ENCODE data around the gene CFAP119. TPM values are rescaled to one million over a fixed set of nuclear protein-coding genes. Genes with fewer than 3 reads are reported as not detected.

CFAP119 gene
- total RNA-seq, 2 donors from 2014 or later: 8.6 to 12.7 TPM

- Histone ChIP-seq H3K9me3 (no peaks in the 10 kb centered on the region), H3K27ac (no peak overlapping the region), H3K27me3 (no peaks in the 10 kb centered on the region), H3K4me3 (no peak overlapping the region), H3K4me1 (no peaks in the 10 kb centered on the region), H3K9ac (ENCODE audit: low read depth in 2 of 2, low read length in 2 of 2) (no peak overlapping the region), H3K36me3 (peaks cover 3% of the 10 kb centered on the region)
- TF ChIP-seq, protein P1, sequence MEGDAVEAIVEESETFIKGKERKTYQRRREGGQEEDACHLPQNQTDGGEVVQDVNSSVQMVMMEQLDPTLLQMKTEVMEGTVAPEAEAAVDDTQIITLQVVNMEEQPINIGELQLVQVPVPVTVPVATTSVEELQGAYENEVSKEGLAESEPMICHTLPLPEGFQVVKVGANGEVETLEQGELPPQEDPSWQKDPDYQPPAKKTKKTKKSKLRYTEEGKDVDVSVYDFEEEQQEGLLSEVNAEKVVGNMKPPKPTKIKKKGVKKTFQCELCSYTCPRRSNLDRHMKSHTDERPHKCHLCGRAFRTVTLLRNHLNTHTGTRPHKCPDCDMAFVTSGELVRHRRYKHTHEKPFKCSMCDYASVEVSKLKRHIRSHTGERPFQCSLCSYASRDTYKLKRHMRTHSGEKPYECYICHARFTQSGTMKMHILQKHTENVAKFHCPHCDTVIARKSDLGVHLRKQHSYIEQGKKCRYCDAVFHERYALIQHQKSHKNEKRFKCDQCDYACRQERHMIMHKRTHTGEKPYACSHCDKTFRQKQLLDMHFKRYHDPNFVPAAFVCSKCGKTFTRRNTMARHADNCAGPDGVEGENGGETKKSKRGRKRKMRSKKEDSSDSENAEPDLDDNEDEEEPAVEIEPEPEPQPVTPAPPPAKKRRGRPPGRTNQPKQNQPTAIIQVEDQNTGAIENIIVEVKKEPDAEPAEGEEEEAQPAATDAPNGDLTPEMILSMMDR (IDR thresholded peaks at IDR 0.05): no peak
- no peak for DNase-seq
- intact Hi-C loops (cut with DNase I): no loop called here
Observed at GRCh38 chr16:30778549-30779244, 16.8 kb upstream of the CFAP119 start.

DNA sequence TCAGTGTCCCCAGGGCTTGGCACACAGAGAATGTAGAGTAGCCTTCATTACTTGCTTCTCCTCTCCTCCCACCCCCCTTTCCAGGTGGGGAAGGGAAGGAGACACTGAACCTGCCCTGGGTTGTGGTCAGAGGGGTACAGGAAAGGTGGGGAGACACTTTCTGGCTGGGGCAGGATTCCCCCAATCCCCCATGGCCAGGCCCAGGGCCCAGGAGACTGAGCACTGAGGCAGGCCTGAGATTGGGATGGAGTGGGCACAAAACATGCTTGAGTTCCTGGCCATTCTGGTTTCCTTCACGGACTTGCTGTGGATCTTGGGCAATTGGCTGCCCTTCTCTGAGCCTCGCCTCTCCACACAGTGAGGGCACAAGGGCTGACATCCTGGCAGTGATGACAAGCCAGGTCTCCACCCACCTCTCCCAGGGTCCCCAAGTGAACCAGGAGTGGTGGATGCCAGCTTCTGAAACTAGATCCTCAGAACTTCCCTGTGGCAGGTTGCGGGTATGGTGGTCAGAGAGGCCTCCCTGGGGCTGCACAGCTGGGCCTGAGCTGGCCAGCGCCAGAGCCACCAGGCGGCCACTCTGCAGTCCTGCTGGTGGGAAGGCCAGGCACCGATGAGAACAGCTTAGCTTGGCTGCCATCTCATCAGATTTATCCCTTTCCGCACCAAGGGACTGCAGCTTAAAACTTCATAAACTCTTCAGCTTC is 15.9 kb upstream of the CFAP119 start:
- TF ChIP-seq, protein P1 (IDR thresholded peaks at IDR 0.05): no peak
- no peak overlapping the region for H3K4me3 ChIP-seq
- intact Hi-C loops (cut with DNase I): no loop called here
- no peak overlapping the region for H3K27ac ChIP-seq
- H3K9ac ChIP-seq (ENCODE audit: low read depth in 2 of 2, low read length in 2 of 2): no peak overlapping the region
- no peaks in the 10 kb centered on the region for H3K4me1 ChIP-seq
- DNase-seq: no peak
- peaks cover 3% of the 10 kb centered on the region for H3K36me3 ChIP-seq
- H3K27me3 ChIP-seq: no peaks in the 10 kb centered on the region
- no peaks in the 10 kb centered on the region for H3K9me3 ChIP-seq

DNA sequence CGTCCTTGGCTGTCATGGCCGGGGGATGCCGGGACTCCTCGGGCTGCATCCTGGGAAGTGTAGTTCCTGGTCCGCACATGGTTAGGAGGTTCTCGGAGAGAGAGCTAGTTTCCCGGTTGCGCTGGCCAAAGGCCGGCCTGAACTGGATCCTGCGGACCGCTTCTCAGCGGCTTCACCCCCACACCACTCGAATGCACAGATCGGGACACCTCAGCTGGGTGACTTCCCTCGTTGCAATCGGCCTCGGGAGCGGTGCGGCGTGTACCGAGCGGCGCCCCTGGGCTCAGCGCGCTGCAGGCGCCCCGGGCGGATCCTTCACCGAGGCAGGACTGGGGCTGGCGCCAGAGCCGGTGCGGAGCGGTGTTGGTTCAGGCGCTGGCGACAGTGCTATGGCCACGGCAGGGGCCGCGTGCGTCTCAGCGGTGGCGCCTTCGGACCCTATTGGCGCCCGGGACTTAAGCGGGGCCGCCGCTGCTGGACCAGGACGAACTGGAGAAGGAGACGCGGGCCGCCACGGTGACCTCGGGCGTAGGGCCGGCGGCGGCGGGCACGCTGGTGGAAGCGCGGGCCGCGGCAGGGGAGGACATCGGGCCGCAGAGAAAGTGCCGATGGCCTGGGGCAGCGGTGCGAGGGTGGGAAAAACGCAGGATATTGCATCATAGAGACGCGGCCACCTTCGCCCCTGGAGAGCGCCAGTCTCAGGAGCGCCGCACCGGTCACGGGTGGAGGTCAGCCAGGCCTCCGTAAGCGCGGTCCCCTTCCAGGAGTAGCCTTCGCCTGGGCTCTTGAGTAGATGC is 13.7 kb upstream of the CFAP119 start:
- H3K4me1 ChIP-seq: no peaks in the 10 kb centered on the region
- peak overlapping the region; percentile 58 for H3K4me3 ChIP-seq
- intact Hi-C loops (cut with DNase I): no loop called here
- H3K36me3 ChIP-seq: peaks cover 7% of the 10 kb centered on the region
- TF ChIP-seq, protein P1 (IDR thresholded peaks at IDR 0.05): no peak
- H3K9ac ChIP-seq (ENCODE audit: low read depth in 2 of 2, low read length in 2 of 2): peak overlapping the region; percentile 78 to 86
- peak; percentile 91 for DNase-seq
- no peaks in the 10 kb centered on the region for H3K27me3 ChIP-seq
- H3K27ac ChIP-seq: peak overlapping the region; percentile 70
- no peaks in the 10 kb centered on the region for H3K9me3 ChIP-seq

DNA sequence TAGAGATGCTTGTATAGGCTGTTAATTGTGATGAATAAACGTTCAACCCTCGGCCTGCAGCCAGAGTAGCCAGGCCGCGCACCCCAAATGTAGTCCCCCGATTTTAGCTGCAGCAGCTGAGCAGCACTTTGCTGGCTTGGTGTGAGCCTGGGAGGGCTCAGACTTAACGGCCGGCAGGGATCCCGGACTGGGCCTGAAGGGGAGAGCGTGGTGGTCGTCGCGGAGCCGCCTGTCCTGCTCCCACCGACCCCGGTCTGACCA is 13.2 kb upstream of the CFAP119 start:
- TF ChIP-seq, protein P1 (IDR thresholded peaks at IDR 0.05): no peak
- DNase-seq: no peak
- Histone ChIP-seq H3K4me3 (peak overlapping the region; percentile 58), H3K27me3 (no peaks in the 10 kb centered on the region), H3K9ac (ENCODE audit: low read depth in 2 of 2, low read length in 2 of 2) (peak overlapping the region; percentile 50 to 78), H3K9me3 (no peaks in the 10 kb centered on the region), H3K4me1 (no peaks in the 10 kb centered on the region), H3K36me3 (peaks cover 7% of the 10 kb centered on the region), H3K27ac (peak overlapping the region; percentile 70)
- intact Hi-C loops (cut with DNase I): no loop called here

DNA sequence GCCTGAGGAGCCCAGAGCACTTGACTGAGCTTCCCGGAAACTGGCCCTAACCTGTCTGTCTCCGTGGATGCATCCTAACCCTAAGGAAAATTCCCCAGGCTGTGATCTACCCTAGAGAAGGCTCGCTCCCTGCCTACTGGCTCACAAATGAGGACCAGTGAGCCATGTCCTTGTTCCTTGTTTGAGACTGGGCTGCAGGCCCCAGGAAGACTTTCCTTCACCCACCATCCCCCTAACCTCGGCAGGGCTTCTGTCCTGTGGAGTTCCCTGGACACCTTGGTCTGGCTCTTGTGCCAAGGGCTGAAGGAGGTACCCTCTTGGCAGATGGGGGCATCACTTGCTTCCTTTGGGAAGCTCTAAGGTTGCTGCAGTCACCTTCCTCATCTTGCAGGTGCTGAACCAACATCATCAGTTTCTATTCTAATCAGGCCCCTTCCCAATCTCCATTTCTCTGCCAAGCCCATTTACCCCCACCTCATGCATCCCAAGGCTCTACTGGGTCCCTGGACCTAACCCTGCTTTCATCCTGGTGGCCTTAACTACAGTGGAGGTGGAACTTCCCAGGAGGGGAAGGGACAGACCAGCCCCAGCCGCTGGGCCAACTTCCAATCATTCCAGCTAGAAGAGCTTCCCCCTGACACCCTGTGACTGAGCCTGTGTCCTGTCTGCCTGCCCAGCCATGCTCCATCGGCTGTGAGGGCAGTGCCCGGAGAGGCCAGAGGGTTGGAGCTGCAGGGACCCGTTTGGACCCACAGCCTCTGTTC is 12.7 kb upstream of the CFAP119 start:
- H3K36me3 ChIP-seq: peaks cover 8% of the 10 kb centered on the region
- H3K4me1 ChIP-seq: no peaks in the 10 kb centered on the region
- H3K4me3 ChIP-seq: peak overlapping the region; percentile 58

More for the DNA sequence above, 12.7 kb upstream of the CFAP119 start:
- no peaks in the 10 kb centered on the region for H3K9me3 ChIP-seq
- TF ChIP-seq, protein P1 (IDR thresholded peaks at IDR 0.05): no peak
- no peak for DNase-seq
- H3K9ac ChIP-seq (ENCODE audit: low read depth in 2 of 2, low read length in 2 of 2): peak overlapping the region; percentile 50 to 78
- H3K27me3 ChIP-seq: no peaks in the 10 kb centered on the region
- intact Hi-C loops (cut with DNase I): no loop called here
- peak overlapping the region; percentile 70 for H3K27ac ChIP-seq

Data from colonic mucosa (tissue), 4 donors.